ENCODE data around the gene ERLEC1.

DNA sequence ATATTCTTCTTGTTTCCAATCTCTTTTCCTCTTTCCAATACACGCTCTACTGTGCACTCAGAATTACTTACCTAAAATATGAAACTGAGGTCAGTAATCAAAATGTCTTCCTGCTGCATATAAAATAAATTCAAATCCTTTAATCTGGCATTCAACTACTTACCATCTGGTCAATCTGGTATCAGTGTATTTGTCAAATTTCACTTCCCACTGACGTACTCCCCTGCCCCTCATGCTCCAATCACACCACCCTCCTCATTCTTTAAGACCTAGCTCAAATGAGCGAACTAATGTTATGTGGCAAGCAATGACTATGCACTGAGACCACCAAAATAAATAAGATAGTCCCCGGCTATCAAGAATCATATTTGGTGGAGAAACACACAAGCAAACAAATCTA, 6.8 kb upstream of the ERLEC1 start:
- TF ChIP-seq, protein P1, sequence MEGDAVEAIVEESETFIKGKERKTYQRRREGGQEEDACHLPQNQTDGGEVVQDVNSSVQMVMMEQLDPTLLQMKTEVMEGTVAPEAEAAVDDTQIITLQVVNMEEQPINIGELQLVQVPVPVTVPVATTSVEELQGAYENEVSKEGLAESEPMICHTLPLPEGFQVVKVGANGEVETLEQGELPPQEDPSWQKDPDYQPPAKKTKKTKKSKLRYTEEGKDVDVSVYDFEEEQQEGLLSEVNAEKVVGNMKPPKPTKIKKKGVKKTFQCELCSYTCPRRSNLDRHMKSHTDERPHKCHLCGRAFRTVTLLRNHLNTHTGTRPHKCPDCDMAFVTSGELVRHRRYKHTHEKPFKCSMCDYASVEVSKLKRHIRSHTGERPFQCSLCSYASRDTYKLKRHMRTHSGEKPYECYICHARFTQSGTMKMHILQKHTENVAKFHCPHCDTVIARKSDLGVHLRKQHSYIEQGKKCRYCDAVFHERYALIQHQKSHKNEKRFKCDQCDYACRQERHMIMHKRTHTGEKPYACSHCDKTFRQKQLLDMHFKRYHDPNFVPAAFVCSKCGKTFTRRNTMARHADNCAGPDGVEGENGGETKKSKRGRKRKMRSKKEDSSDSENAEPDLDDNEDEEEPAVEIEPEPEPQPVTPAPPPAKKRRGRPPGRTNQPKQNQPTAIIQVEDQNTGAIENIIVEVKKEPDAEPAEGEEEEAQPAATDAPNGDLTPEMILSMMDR (IDR thresholded peaks at IDR 0.05) = no peak
- no peak for TF ChIP-seq POLR2A (IDR thresholded peaks at IDR 0.05)

Measured in body of pancreas (tissue), 4 donors.